HepG2 (cell line): Measurements from ENCODE around the gene GNB1. TPM values are rescaled to one million over a fixed set of nuclear protein-coding genes. Genes with fewer than 3 reads are reported as not detected.

Experiments used
- ATAC-seq: fragments of 200-7000 bp; cut with Tn5 transposase; 3 replicates; pipeline ENCODE4 v1.9.1; 2020; ENCODE audit warnings: mild to moderate bottlenecking, moderate library complexity
- BruUV-seq: library from RNA; stranded (reverse); fragments of 400-500 nt; replicated peaks from 2 replicates; lab custom pipeline; 2021; lab: Mats Ljungman, UMichigan
- CTCF ChIA-PET: fragments of 300-600 bp; formaldehyde crosslinking; extraction: SDS; loops from one replicate; lab custom pipeline; 2021; ENCODE audit warnings: low total read pairs, inconsistent platforms, low intra/inter-chr PET ratio; lab: Yijun Ruan, JAX
- POLR2A ChIA-PET: fragments of 350-600 bp; sonication (Branson Sonifier 250); formaldehyde crosslinking; loops from one replicate; lab custom pipeline; 2020; ENCODE audit warnings: antibody characterized with exemption, inconsistent platforms; lab: Yijun Ruan, JAX
- DNase-seq: peaks from one replicate; pipeline ENCODE4 v3.0.0-alpha.2; 2015; ENCODE audit warnings: low spot score
- FAIRE-seq: peaks from 3 replicates; lab custom pipeline; 2011; peaks lifted over from hg19 to GRCh38; lab: Jason Lieb, UNC
- H2AFZ ChIP-seq: one replicate; pipeline ENCODE4 v1.6.1; 2011; ENCODE audit warnings: low read length, inconsistent platforms
- H3K27ac ChIP-seq: fragments of 300-600 bp; 3 replicates; pipeline ENCODE4 v1.8.0; 2011; ENCODE audit warnings: mixed run types, mild to moderate bottlenecking, mixed read lengths, low read length, inconsistent platforms; ENCODE audit not compliant: insufficient read depth; ENCODE audit errors: extremely low read length
- H3K27me3 ChIP-seq, 2 experiments: fragments of 200-600 bp in 1 of 2; 2 replicates in 1 of 2; 3 replicates in 1 of 2; pipeline versions ENCODE4 v1.6.0 to v1.8.0; 2011; ENCODE audit warnings: low read length in 2 of 2, mild to moderate bottlenecking in 2 of 2, moderate library complexity in 2 of 2, inconsistent platforms in 1 of 2; ENCODE audit not compliant: insufficient read depth in 2 of 2, control insufficient read depth in 1 of 2
- H3K36me3 ChIP-seq, 2 experiments: fragments of 200-600 bp in 1 of 2; replicated peaks in 1 of 2; 2 replicates in 1 of 2; 3 replicates in 1 of 2; pipeline versions ENCODE4 v1.5.1 to v1.8.0; 2011; ENCODE audit warnings: low read length in 2 of 2, inconsistent platforms in 1 of 2; ENCODE audit not compliant: insufficient read depth in 2 of 2, control insufficient read depth in 1 of 2
- H3K4me1 ChIP-seq: 2 replicates; pipeline ENCODE4 v1.5.1; 2012; ENCODE audit warnings: low read length, inconsistent platforms; ENCODE audit not compliant: insufficient read depth
- H3K4me2 ChIP-seq: 2 replicates; pipeline ENCODE4 v1.6.0; 2011; ENCODE audit warnings: low read depth, low read length, inconsistent platforms
- H3K4me3 ChIP-seq, 3 experiments: fragments of 200-600 bp in 1 of 3; sonication (generic), shearing (Covaris generic) in 1 of 3; replicated peaks in 1 of 3; 2 replicates each; pipeline ENCODE4 v1.5.1; 2011 to 2016; ENCODE audit warnings: low read length in 3 of 3, inconsistent platforms in 2 of 3, low read depth in 2 of 3, mild to moderate bottlenecking in 2 of 3, control low read depth in 1 of 3, mixed read lengths in 1 of 3; ENCODE audit not compliant: insufficient read depth in 1 of 3
- H3K79me2 ChIP-seq: one replicate; pipeline ENCODE4 v1.6.1; 2011; ENCODE audit warnings: low read length, inconsistent platforms; ENCODE audit not compliant: insufficient read depth
- H3K9ac ChIP-seq: 2 replicates; pipeline ENCODE4 v1.6.0; 2011; ENCODE audit warnings: mild to moderate bottlenecking, low read depth, low read length, inconsistent platforms; ENCODE audit not compliant: insufficient read depth
- H3K9me3 ChIP-seq: 2 replicates; pipeline ENCODE4 v1.5.1; 2012; ENCODE audit warnings: mild to moderate bottlenecking, low read length
- H4K20me1 ChIP-seq: 2 replicates; pipeline ENCODE4 v1.6.0; 2011; ENCODE audit warnings: inconsistent platforms, mild to moderate bottlenecking, low read length, moderate library complexity; ENCODE audit not compliant: insufficient read depth
- DNMT3B ChIP-seq: conservative IDR thresholded peaks from 2 replicates; pipeline ENCODE4 v1.6.1; 2016; ENCODE audit warnings: missing biosample characterization, control low read depth
- HNF4G ChIP-seq, 2 experiments: sonication (generic) in 1 of 2; formaldehyde crosslinking in 1 of 2; IDR thresholded peaks; 2 replicates each; pipeline versions ENCODE4 v1.4.0 to v1.6.1; 2011 to 2020; ENCODE audit warnings: borderline replicate concordance in 2 of 2, low read depth in 2 of 2, mild to moderate bottlenecking in 2 of 2, low read length in 1 of 2, missing genetic modification reagents in 1 of 2, moderate library complexity in 1 of 2
- HNRNPLL ChIP-seq: fragments of 200-400 bp; formaldehyde crosslinking; IDR thresholded peaks from 2 replicates; pipeline ENCODE4 v1.6.1; 2017; ENCODE audit warnings: mild to moderate bottlenecking, low read depth, low read length; ENCODE audit not compliant: poor library complexity, severe bottlenecking
- JUND ChIP-seq: sonication (generic); formaldehyde crosslinking; IDR thresholded peaks from 2 replicates; pipeline ENCODE4 v1.8.0; 2022; ENCODE audit warnings: mild to moderate bottlenecking, missing genetic modification reagents
- SRY ChIP-seq: sonication (generic); formaldehyde crosslinking; IDR thresholded peaks from 2 replicates; pipeline ENCODE4 v1.8.0; 2022; ENCODE audit warnings: mild to moderate bottlenecking, missing genetic modification reagents
- SSRP1 ChIP-seq: IDR thresholded peaks from 2 replicates; pipeline ENCODE4 v1.6.1; 2016; ENCODE audit warnings: control low read depth
- ZBTB20 ChIP-seq: sonication (generic); formaldehyde crosslinking; IDR thresholded peaks from 2 replicates; pipeline ENCODE4 v1.8.1; 2023; ENCODE audit warnings: missing genetic modification reagents, low read depth, mild to moderate bottlenecking, borderline replicate concordance
- ZMYM3 ChIP-seq: sonication (generic); formaldehyde crosslinking; IDR thresholded peaks from 2 replicates; pipeline ENCODE4 v1.5.1; 2020; ENCODE audit warnings: mild to moderate bottlenecking, missing genetic modification reagents
- ZNF225 ChIP-seq: sonication (generic); formaldehyde crosslinking; IDR thresholded peaks from 2 replicates; pipeline ENCODE4 v1.4.0; 2020; ENCODE audit warnings: mild to moderate bottlenecking, missing genetic modification reagents
- ZNF335 ChIP-seq: sonication (generic); formaldehyde crosslinking; IDR thresholded peaks from 2 replicates; pipeline ENCODE4 v1.4.0; 2020; ENCODE audit warnings: missing genetic modification reagents
- WGBS: methylation state at CpG from one replicate; pipeline ENCODE4 v1.1.6; 2017; ENCODE audit warnings: low lambda C conversion rate; 5-methylcytosine and 5-hydroxymethylcytosine counted together
- in situ Hi-C: cut with HindIII; loops from 2 replicates; pipeline ENCODE4 v1.10.0; 2017; ENCODE audit warnings: low pct_unique_long_range_greater_than_20kb; ENCODE audit not compliant: extremely low pct_ligation_motif_present
- intact Hi-C: fragments of 100-400 bp; cut with micrococcal nuclease; formaldehyde crosslinking; loops from one replicate; pipeline ENCODE4 v1.10.0; 2022; ENCODE audit not compliant: unreplicated experiment
- polyA plus RNA-seq, 8 experiments: library from polyadenylated mRNA; depleted of rRNA in 3 of 8; stranded (reverse) in 7 of 8; unstranded in 1 of 8; fragments of >200 nt; fragmentation: Illumina TruSeq in 4 of 8; extraction: Trizol in 4 of 8; gene quantifications; 2 replicates each; pipeline versions ENCODE4 v1.2.1 to v1.2.3, GENCODE V29; 2011 to 2016; ENCODE audit warnings: low read depth in 4 of 8, missing spikeins in 1 of 8, mixed read lengths in 1 of 8; ENCODE audit not compliant: insufficient read depth in 1 of 8
- total RNA-seq, 5 experiments: library from RNA; depleted of rRNA; stranded (reverse); fragments of >200 nt; fragmentation: Illumina TruSeq; extraction: Trizol; gene quantifications; 2 replicates each; pipeline ENCODE4 v1.2.3, GENCODE V29; 2016; ENCODE audit warnings: low read depth in 1 of 5
- TF ChIP-seq, protein P1 (sequence below): sonication (generic); formaldehyde crosslinking; IDR thresholded peaks from 2 replicates; pipeline ENCODE4 v1.8.0; 2022; ENCODE audit warnings: missing genetic modification reagents, mild to moderate bottlenecking, moderate library complexity, borderline replicate concordance
- TF ChIP-seq, protein P2 (sequence below): sonication (generic); formaldehyde crosslinking; IDR thresholded peaks from 2 replicates; pipeline ENCODE4 v1.4.0; 2020; ENCODE audit warnings: mild to moderate bottlenecking, missing genetic modification reagents
- TF ChIP-seq, protein P3 (sequence below): sonication (generic); formaldehyde crosslinking; IDR thresholded peaks from 2 replicates; pipeline ENCODE4 v1.4.0; 2020; ENCODE audit warnings: missing genetic modification reagents, borderline replicate concordance

GNB1 gene
- total and polyA plus RNA-seq, 2 of the 13 experiments (the other 11 are each of a cell fraction or from before 2014, with no cell fraction given): 66.2 to 327 TPM

DNA sequence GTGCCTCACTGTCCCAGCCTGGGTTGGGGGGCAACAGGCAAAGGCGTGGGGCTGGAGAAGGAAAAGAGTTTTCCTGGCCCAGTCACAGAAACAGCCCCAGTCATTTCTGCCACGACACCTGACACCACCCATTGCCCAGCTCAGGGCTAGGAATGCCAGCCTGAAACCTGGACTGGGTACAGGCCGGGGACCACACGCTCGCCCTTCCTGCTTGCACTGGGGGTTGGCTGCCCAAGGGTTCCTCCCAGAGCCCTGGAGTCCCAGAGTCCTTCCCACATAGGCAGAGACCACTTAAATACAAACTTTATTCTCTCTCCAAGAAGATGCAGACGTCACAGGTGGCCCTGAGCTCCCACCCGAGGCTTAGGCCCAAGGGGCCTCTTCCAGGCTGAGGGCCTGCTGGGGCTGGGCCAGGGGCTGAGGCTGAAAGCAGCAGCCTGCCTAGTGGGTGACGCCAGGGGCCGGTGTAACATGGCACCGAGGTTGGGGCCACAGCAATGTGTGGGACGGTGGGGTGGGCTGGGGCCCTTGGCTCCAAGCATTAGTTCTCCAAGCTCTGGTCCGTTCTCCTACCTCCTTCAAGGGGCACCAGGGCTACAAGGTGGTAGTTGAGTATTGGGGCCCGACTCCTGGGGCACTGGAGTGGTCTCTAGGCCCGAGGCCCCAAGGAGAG, 26.6 kb upstream of the GNB1 start:
- Histone ChIP-seq H3K9me3 (no peaks in the 10 kb centered on the region), H3K4me3 (no peak overlapping the region), H2AFZ (no peak overlapping the region), H3K4me1 (peaks cover 60% of the 10 kb centered on the region), H3K4me2 (no peak overlapping the region), H3K79me2 (no peaks in the 10 kb centered on the region), H3K27ac (no peak overlapping the region), H3K9ac (no peak overlapping the region), H3K27me3 (peaks cover 5 to 17% of the 10 kb centered on the region in 2 experiments; a peak in 4 of 5 replicates), H4K20me1 (no peaks in the 10 kb centered on the region), H3K36me3 (no peaks in the 10 kb centered on the region)
- ATAC-seq (no peak), FAIRE-seq (no peak), DNase-seq (no peak)
- intact Hi-C loops: no loop called here
- POLR2A ChIA-PET: interaction anchor here (1.1 kb wide), 1 partner anchor 9 kb away, joined by 3 read pairs; no protein-coding TSS in a partner anchor
- CTCF ChIA-PET: no interaction called here
- in situ Hi-C loops: no loop called here
- no peak for TF ChIP-seq SRY (CRISPR knock-in tag)
- no peak for TF ChIP-seq ZBTB20
- TF ChIP-seq ZNF335: no peak
- TF ChIP-seq ZMYM3 (CRISPR knock-in tag): no peak
- TF ChIP-seq ZNF225 (CRISPR knock-in tag): no peak
- TF ChIP-seq, protein P1, sequence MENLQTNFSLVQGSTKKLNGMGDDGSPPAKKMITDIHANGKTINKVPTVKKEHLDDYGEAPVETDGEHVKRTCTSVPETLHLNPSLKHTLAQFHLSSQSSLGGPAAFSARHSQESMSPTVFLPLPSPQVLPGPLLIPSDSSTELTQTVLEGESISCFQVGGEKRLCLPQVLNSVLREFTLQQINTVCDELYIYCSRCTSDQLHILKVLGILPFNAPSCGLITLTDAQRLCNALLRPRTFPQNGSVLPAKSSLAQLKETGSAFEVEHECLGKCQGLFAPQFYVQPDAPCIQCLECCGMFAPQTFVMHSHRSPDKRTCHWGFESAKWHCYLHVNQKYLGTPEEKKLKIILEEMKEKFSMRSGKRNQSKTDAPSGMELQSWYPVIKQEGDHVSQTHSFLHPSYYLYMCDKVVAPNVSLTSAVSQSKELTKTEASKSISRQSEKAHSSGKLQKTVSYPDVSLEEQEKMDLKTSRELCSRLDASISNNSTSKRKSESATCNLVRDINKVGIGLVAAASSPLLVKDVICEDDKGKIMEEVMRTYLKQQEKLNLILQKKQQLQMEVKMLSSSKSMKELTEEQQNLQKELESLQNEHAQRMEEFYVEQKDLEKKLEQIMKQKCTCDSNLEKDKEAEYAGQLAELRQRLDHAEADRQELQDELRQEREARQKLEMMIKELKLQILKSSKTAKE: no peak
- no peak for TF ChIP-seq DNMT3B
- no peak for TF ChIP-seq HNRNPLL
- TF ChIP-seq JUND (CRISPR knock-in tag): no peak
- no peak for TF ChIP-seq HNF4G (IDR thresholded peaks at IDR 0.05; ENCODE audit: borderline replicate concordance, low read depth, low read length)
- TF ChIP-seq HNF4G (CRISPR knock-in tag; IDR thresholded peaks at IDR 0.05; ENCODE audit: borderline replicate concordance, low read depth): no peak
- TF ChIP-seq SSRP1 (CRISPR knock-in tag): no peak
- TF ChIP-seq, protein P2, sequence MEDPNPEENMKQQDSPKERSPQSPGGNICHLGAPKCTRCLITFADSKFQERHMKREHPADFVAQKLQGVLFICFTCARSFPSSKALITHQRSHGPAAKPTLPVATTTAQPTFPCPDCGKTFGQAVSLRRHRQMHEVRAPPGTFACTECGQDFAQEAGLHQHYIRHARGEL (CRISPR knock-in tag): no peak
- TF ChIP-seq, protein P3, sequence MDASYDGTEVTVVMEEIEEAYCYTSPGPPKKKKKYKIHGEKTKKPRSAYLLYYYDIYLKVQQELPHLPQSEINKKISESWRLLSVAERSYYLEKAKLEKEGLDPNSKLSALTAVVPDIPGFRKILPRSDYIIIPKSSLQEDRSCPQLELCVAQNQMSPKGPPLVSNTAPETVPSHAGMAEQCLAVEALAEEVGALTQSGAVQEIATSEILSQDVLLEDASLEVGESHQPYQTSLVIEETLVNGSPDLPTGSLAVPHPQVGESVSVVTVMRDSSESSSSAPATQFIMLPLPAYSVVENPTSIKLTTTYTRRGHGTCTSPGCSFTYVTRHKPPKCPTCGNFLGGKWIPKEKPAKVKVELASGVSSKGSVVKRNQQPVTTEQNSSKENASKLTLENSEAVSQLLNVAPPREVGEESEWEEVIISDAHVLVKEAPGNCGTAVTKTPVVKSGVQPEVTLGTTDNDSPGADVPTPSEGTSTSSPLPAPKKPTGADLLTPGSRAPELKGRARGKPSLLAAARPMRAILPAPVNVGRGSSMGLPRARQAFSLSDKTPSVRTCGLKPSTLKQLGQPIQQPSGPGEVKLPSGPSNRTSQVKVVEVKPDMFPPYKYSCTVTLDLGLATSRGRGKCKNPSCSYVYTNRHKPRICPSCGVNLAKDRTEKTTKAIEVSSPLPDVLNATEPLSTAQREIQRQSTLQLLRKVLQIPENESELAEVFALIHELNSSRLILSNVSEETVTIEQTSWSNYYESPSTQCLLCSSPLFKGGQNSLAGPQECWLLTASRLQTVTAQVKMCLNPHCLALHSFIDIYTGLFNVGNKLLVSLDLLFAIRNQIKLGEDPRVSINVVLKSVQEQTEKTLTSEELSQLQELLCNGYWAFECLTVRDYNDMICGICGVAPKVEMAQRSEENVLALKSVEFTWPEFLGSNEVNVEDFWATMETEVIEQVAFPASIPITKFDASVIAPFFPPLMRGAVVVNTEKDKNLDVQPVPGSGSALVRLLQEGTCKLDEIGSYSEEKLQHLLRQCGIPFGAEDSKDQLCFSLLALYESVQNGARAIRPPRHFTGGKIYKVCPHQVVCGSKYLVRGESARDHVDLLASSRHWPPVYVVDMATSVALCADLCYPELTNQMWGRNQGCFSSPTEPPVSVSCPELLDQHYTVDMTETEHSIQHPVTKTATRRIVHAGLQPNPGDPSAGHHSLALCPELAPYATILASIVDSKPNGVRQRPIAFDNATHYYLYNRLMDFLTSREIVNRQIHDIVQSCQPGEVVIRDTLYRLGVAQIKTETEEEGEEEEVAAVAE (CRISPR knock-in tag): no peak
- BruUV-seq: TSS peak; percentile 76
- 97% methylated on average over 10 of the region's 14 CpGs for WGBS
